ENCODE data around the gene ZSCAN9. TPM values are rescaled to one million over a fixed set of nuclear protein-coding genes. Genes with fewer than 3 reads are reported as not detected.

The ZSCAN9 gene
- 21.3 TPM for total RNA-seq

DNA sequence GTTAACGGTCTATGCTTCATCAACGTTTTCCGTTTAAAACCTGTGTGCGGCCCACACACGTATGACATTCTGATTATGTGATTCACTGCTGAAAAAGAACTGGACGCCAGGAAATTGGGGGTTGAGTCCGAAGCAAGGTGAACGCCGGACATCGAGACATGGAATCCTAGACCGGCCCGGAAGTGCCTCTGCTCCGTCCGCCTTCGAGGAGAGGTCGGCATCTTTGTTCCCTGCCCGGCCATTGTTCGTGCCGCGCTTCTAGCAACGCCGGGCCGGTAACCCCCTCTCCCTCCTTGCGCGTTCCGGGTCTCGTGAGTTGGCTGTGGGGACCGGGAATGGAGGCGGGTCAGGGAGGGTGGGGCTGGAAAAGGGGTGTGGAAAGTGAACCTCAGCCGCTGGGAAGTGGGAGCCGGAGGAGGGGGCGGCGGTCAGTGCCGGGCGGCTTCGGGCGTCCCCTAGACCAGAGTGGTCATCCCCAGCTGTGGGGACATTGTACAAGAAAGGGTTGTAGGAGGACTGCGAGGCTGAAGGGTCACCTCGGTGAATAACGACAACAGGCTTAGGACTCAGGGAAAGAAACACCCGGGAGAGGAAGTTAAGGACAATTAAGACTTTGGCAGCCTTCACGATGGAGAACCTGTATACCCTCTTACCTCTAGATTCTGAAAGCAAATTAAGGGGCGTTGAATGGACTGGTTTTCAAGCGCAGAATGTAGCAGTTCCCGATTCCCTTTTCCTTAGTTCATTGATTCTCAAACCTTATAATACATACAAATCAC lies at the start of gene ZSCAN9:
ZSCAN9 (plus strand) TSS at position 220 of the 779 bp plus-strand sequence. CDS start 1,810 bp downstream, outside the sequence.
- DNase-seq: peak; percentile 93

- DNase-seq: no peak
Observed at GRCh38 chr6:28176373-28176772, 48.7 kb upstream of the ZSCAN9 start.

DNA sequence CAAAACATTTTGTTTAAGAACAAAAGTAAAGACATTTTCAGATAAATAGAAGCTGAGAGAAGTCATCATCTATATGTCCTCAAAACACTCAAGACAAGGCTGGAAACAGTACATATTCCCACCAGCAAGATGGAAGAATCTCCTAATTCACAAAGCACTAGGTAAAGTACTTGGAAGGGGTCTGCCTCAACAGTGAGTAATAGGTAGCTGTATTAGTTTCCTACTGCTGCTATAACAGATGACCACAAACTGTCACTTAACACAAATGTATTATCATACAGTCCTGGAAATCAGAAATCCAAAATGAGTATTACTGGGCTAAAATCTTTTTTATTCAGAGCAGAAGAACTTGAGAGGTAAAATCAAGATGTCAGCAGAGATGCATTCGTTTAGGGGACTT lies 42.8 kb upstream of the ZSCAN9 start:
- DNase-seq: no peak

- DNase-seq: no peak
Observed at GRCh38 chr6:28188111-28188979, 36.7 kb upstream of the ZSCAN9 start.

GRCh38 chr6:28200020-28200419 lies 25.1 kb upstream of the ZSCAN9 start:
- DNase-seq: no peak

GRCh38 chr6:28203201-28203600 lies 21.9 kb upstream of the ZSCAN9 start:
- no peak for DNase-seq

DNA sequence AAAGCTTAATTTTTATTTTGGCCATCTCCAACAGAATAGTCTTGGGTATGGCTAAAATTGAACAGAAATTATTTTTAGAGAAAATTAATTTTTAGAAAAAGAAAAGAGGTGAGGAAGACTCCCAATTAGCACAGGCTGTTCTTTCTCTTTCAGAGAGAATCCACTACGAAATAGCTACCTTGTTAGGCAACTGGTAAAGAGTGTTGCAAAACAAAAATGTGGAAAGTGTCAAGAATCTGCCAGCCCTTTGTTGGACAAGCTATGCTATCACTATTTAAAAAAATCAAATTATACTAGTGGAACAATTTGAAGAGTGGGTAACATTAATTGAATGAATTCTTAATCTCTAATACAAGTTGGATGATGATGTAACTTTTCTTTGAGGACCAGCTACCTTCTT lies 19.2 kb upstream of the ZSCAN9 start:
- DNase-seq: no peak

- no peak for DNase-seq
Observed at GRCh38 chr6:28206527-28206926, 18.5 kb upstream of the ZSCAN9 start.

DNA sequence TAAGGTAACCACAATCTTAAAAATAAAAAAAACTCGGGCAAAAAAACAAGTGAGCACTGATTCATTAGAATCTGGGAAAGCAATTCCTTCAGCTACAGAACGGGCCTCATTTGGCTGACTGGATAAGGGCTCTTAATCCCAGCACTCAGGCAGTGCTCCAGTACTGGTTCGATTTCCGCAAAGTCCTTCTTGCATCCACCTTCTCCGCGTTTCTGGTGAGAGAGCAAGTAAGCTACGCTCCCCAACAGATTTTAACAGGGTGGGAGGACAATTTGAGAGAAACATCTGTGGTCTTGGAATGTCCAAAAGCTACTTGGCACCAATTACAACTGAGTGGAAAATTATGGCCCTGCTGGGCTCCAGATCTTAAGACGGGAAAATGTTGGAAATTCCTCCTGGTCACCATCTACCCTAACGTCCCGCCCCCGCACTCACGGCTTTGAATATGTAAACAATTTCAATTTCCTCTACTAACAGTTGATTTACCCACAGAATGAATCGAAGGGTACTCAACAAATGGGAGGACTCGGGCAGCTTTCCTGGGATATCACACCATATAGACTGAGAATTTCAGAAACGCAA lies 18.1 kb upstream of the ZSCAN9 start:
- DNase-seq: peak; percentile 24

DNA sequence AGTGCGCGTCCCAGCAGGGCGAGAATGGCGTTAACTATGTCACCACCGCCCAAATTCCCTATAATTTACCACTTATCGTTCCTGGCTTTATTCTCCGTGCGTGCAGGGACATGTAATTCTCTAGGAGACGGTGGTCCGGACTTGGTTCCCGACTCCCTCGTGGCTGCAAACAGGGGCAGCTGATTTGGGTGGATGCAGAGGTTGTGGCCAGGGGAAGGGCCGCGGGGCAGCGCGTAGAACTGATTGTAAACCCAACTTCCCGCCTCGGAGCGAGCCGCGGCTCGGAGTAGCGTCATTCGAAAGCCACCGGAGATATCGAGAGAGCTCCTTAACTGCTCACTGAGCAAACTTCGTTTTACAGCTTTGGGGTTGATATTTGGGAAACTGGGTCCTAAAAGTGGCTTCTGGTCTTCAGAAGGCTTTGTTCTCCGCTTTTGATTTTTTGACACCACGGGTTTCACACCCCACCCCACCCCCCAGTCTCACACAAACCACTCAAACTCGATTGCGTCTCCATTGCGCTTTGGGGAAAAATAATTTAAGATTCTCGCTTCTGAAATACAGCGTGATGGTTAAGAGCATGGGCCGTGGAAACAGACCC lies 17.5 kb upstream of the ZSCAN9 start:
- DNase-seq: peak; percentile 46

- peak; percentile 37 for DNase-seq
Observed at GRCh38 chr6:28208111-28208659, 16.9 kb upstream of the ZSCAN9 start.

GRCh38 chr6:28209753-28210535 lies 15.1 kb upstream of the ZSCAN9 start:
- peak; percentile 63 for DNase-seq

- DNase-seq: peak; percentile 26
Observed at GRCh38 chr6:28211840-28212509, 13.1 kb upstream of the ZSCAN9 start.

DNA sequence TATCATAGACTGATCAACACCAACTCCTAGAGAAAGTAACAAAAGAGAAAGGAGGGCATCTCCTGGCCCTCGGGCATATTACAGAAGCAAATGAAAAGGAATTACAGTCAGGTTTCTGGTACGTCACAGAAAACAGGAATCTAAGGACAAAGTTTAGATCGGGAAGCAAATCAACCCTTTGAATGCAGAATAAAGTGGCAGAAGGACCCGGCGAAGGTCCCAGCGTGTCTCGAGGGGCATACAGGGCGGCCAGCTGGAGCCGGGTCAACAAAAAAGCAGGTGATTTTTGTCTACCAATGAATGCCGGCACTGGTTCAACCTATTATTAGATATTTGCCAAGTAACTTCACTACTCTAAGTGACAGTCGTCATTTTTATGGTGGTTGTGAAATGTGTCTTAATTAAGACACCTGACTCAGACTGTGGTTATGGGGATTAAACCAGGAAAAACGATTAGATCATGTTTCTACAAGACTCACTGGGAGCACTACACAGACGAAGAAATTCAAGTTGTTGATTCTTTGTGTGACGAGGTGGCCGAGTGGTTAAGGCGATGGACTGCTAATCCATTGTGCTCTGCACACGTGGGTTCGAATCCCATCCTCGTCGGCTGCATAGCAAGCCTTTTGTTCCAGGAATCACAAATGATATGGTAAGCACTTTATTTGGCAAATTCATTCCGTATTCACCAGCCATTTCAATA lies 12.4 kb upstream of the ZSCAN9 start:
- peak; percentile 74 for DNase-seq

DNA sequence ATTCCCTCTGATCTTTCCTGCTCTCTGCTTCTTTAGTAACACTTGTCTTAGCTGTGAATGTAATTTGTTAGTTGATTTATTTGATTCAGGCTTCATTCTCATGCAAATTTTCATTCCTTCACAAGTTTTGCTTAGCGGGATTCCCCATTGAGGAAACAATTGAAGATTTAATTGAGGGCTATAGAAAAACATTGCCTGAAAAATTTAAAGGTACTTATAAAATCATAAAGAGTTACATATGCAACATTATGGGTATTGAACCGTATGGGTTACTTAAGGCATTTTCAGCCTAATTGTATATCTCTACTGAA lies 11.9 kb upstream of the ZSCAN9 start:
- no peak for DNase-seq

DNA sequence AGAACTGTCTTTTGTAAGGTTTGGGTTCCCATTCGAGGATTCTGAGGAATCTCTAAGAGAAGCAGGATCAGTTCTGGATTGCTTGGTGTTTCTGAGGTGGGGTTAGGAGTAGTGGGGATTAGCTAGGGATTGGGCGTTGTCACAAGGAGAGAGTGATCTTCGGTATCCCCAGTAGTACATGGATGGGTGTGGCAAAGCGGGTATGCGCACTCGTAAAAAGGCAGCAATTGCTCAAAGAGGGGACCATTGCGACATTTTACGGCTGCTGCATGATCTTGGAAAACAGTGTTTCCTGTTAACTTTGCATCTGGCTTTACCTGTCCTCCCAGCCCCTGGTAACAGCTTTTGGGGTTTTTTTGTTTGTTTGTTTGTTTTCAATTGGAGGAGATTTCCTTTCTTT lies 9.7 kb upstream of the ZSCAN9 start:
- DNase-seq: no peak

GRCh38 chr6:28217890-28218289 lies 7.2 kb upstream of the ZSCAN9 start:
- DNase-seq: no peak

- DNase-seq: peak; percentile 81
Observed at GRCh38 chr6:28218312-28219248, 6.5 kb upstream of the ZSCAN9 start.

Data from tongue (tissue), 2 donors.